ENCODE measurements around the gene PTPRZ1.

The PTPRZ1 gene

DNA sequence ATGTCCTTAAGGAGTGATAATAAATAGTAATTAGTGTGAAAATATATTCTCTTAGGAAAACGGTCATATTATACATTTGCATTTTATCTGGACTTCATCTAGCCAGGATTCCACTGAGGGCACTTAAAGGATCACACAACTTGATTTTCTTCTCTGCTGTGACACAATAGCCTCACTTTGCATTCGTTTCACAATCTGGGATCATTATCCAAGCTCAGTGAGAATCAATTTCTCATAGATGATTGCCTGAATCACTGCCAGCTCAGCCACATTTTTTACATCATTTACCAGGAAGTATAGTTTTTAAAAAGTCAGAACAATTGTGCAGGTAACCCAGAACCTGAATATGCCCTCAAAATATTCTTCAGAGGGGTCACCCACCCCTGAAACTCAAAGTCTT is 68.9 kb downstream of the PTPRZ1 start:
- H3K9me3 ChIP-seq (ENCODE audit: low read length), result no peaks in the 10 kb centered on the region
- no peak overlapping the region for H3K4me3 ChIP-seq (ENCODE audit: low read length)
- H3K36me3 ChIP-seq (ENCODE audit: insufficient read depth, low read length), result peaks cover 13% of the 10 kb centered on the region
- H3K4me1 ChIP-seq (ENCODE audit: insufficient read depth, low read length), result peaks cover 45% of the 10 kb centered on the region
- no peaks in the 10 kb centered on the region for H3K27me3 ChIP-seq (ENCODE audit: insufficient read depth, low read length)
- no peak overlapping the region for H2AFZ ChIP-seq (ENCODE audit: low read depth, low read length)

DNA sequence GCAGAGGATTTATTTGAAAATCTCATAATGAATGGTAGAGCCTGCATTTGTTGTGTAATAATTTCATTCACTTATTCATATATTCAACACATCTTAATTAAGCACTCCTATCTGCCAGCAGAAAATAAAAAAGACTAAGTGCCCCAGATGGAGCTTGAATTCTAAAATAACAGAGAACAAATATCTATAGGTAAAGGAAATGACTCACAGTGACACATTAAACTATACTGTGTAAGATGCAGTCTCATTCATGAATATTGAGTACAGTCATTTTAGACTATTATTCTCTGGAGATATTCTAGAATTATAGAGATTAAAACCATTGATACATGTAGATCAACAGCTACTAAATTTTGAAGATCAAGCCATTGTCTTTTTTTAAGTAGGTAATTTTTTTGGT is 72.1 kb downstream of the PTPRZ1 start:
- Histone ChIP-seq H3K27me3 (ENCODE audit: insufficient read depth, low read length) (no peaks in the 10 kb centered on the region), H3K4me1 (ENCODE audit: insufficient read depth, low read length) (peaks cover 28% of the 10 kb centered on the region), H3K36me3 (ENCODE audit: insufficient read depth, low read length) (peaks cover 5% of the 10 kb centered on the region), H3K9me3 (ENCODE audit: low read length) (no peaks in the 10 kb centered on the region), H3K4me3 (ENCODE audit: low read length) (no peak overlapping the region), H2AFZ (ENCODE audit: low read depth, low read length) (no peak overlapping the region)

DNA sequence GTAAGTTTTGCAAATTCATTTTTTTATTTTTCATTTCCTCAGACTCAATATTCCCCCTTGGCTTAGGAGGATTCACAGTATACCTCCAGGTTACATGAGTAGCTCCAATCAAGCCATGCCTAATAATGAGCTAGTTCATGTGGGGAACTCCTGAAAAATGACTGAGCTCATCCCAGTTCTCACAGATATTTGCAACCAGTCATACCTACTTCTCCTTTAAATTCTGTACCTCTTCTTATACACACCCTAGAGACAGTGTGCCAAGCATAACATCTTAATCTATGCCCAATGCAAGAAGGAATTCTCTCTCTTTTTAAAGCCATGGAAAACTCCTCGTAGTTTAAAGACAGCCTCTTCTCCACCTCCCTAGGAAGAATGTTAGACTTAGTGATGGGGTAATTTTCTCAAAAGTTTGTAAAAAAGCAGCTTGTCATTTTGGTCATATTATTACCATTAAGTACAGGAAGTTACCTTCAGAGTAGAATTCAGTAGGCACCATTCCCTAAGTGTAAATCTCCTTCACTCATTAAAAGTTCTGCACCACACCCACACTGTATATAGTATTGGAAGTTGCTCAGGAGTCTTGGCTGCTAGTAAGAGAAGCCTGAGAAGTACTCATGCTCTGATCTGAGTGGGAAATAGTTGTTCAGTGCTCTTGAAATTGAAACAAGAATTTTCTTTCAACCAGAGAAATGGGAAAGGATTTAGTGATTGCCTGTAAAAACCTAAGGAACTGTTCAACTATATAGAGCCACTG is 72.7 kb downstream of the PTPRZ1 start:
- Histone ChIP-seq H3K36me3 (ENCODE audit: insufficient read depth, low read length) (peaks cover 5% of the 10 kb centered on the region), H3K4me1 (ENCODE audit: insufficient read depth, low read length) (peaks cover 22% of the 10 kb centered on the region), H3K27me3 (ENCODE audit: insufficient read depth, low read length) (no peaks in the 10 kb centered on the region), H3K4me3 (ENCODE audit: low read length) (no peak overlapping the region), H3K9me3 (ENCODE audit: low read length) (no peaks in the 10 kb centered on the region), H2AFZ (ENCODE audit: low read depth, low read length) (no peak overlapping the region)

DNA sequence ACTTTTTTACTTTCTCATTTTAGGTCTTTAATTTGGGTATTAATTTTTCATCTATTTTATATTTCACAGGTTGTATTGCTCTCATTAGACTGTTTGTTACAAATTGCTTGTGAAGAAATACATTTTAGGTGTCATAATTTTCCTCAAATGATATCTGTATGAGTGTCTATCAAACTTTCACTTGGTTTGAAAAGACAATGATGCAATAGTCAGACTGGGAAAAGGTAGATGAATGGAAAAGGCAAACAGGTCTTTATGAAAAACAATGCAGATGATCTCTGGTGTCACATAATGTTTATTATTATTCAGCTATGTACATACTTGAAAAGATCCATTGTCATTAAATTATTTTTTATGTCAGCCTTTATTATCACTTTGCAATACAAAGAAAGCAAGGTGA is 80.2 kb downstream of the PTPRZ1 start:
- Histone ChIP-seq H3K27me3 (ENCODE audit: insufficient read depth, low read length) (no peaks in the 10 kb centered on the region), H3K4me1 (ENCODE audit: insufficient read depth, low read length) (no peaks in the 10 kb centered on the region), H3K4me3 (ENCODE audit: low read length) (no peak overlapping the region), H3K9me3 (ENCODE audit: low read length) (no peaks in the 10 kb centered on the region), H3K36me3 (ENCODE audit: insufficient read depth, low read length) (peaks cover 11% of the 10 kb centered on the region), H2AFZ (ENCODE audit: low read depth, low read length) (no peak overlapping the region)

DNA sequence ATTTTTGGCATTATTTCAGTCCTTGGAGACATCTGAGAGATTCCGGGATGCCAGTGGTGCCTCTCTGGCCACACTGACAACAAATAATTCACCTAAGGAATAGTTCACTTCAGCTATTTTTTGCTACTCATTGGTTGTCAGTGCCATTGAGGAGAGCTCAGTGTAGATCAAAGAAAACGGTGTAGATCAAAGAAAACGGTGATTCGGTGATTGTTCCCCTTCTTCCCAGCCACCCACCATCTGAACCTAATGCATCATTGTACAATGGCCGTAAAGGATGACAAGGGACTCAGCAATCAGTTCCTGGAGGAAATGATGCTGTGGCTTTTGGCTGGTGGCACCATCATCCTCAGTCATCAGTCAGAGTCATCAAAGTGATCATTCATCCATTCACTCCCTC is 80.6 kb downstream of the PTPRZ1 start:
- H3K9me3 ChIP-seq (ENCODE audit: low read length), result no peaks in the 10 kb centered on the region
- H3K4me1 ChIP-seq (ENCODE audit: insufficient read depth, low read length), result no peaks in the 10 kb centered on the region
- H3K36me3 ChIP-seq (ENCODE audit: insufficient read depth, low read length), result peaks cover 11% of the 10 kb centered on the region
- no peaks in the 10 kb centered on the region for H3K27me3 ChIP-seq (ENCODE audit: insufficient read depth, low read length)
- H2AFZ ChIP-seq (ENCODE audit: low read depth, low read length), result no peak overlapping the region
- H3K4me3 ChIP-seq (ENCODE audit: low read length), result no peak overlapping the region

DNA sequence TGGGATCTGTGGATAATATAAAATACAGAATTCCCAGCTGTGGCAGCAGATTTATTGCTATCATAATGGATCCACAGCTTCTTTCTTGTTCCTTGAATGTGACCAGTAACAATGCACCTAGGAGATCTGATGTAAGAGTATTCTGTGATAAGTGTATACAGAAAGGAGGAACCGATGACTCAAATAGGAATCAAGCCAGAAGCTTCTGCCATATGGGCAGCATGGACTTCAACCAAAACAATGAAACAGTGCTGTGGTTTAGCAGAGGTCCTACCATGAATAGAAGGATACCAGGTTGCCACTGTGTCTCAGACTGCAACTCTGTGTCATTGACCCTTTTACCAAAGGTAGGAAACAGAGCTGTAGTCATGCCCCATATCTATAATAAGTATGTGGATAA is 81.8 kb downstream of the PTPRZ1 start:
- Histone ChIP-seq H3K9me3 (ENCODE audit: low read length) (no peaks in the 10 kb centered on the region), H3K4me1 (ENCODE audit: insufficient read depth, low read length) (no peaks in the 10 kb centered on the region), H3K4me3 (ENCODE audit: low read length) (no peak overlapping the region), H3K27me3 (ENCODE audit: insufficient read depth, low read length) (no peaks in the 10 kb centered on the region), H2AFZ (ENCODE audit: low read depth, low read length) (no peak overlapping the region), H3K36me3 (ENCODE audit: insufficient read depth, low read length) (peaks cover 11% of the 10 kb centered on the region)

DNA sequence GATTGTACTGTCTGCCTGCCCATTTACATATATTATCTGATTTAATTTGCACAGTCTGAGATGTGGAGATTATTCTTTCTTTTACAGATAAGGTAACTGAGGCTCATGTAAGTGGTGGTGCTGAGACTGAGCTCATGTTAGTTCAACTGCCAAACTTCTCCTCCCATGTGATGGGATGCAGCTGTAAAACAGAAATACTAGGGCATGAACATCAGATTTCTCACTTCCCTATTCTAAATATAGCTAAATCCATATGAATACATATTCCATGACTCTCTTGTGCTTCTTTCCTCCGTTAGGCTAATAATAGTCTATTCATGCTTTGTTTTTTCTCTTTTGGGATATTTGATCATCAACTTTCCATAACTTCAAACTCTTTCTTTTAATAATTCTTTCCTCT is 84.7 kb downstream of the PTPRZ1 start:
- no peak overlapping the region for H2AFZ ChIP-seq (ENCODE audit: low read depth, low read length)
- H3K4me1 ChIP-seq (ENCODE audit: insufficient read depth, low read length), result peaks cover 8% of the 10 kb centered on the region
- no peaks in the 10 kb centered on the region for H3K27me3 ChIP-seq (ENCODE audit: insufficient read depth, low read length)
- H3K4me3 ChIP-seq (ENCODE audit: low read length), result no peak overlapping the region
- no peaks in the 10 kb centered on the region for H3K9me3 ChIP-seq (ENCODE audit: low read length)
- peaks cover 6% of the 10 kb centered on the region for H3K36me3 ChIP-seq (ENCODE audit: insufficient read depth, low read length)

DNA sequence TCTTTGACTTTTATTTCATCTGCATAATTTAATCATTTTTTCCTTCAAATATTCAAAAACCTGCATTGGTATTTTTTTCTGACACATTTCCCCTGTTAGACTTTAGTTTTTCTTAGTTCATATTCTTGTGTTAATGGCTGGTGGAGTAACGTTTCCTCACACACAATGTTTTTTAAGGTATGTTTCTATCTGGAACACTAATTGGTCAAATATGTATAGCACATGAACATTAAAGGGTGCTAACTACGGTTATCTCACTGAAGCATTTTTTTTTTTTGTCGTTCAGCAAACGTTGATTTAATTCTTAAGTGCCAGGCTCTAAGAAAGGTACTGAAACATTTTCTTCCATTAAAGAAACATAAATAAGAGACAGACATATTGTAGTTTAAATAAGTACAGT is 87.7 kb downstream of the PTPRZ1 start:
- peaks cover 8% of the 10 kb centered on the region for H3K4me1 ChIP-seq (ENCODE audit: insufficient read depth, low read length)
- H3K27me3 ChIP-seq (ENCODE audit: insufficient read depth, low read length), result no peaks in the 10 kb centered on the region
- H3K9me3 ChIP-seq (ENCODE audit: low read length), result no peaks in the 10 kb centered on the region
- no peak overlapping the region for H2AFZ ChIP-seq (ENCODE audit: low read depth, low read length)
- peaks cover 5% of the 10 kb centered on the region for H3K36me3 ChIP-seq (ENCODE audit: insufficient read depth, low read length)
- no peak overlapping the region for H3K4me3 ChIP-seq (ENCODE audit: low read length)

DNA sequence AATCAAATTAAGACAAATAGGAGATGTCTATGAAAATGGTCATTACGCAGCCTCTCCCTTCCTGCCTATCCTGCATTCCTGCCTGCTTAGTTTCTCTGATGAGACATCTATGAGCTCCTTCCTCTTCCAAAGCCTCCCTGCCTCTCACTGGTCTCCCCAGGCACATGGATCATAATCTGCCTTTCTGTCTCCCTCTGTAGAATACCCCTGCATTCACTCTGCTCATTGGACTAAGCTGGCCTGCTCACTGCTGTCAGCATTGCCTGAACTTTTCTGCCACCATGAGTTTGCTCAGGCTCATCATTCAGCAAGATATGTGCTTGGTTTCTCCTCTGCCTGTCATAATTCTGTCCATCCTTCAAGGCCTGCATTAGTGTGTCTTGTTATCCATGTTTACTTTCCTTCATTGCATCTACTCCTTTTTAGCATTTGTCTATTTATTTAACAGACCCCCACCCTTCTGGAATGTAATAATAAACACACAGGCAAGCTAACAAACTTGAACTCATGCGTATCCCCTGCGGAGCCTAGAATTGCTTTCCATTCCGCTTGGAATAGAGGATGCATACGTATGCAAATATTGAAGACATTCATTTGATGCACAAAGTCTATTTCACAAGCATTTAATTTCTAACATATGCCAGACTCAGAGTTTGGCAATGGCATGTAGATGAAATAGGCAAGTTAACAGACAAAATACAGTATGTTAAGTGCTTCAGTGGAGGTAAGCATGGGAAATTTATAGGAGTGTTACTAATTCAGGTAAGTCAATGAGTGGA is 88.3 kb downstream of the PTPRZ1 start:
- H3K4me3 ChIP-seq (ENCODE audit: low read length), result no peak overlapping the region
- H3K36me3 ChIP-seq (ENCODE audit: insufficient read depth, low read length), result peaks cover 5% of the 10 kb centered on the region
- no peak overlapping the region for H2AFZ ChIP-seq (ENCODE audit: low read depth, low read length)
- no peaks in the 10 kb centered on the region for H3K9me3 ChIP-seq (ENCODE audit: low read length)
- peaks cover 8% of the 10 kb centered on the region for H3K4me1 ChIP-seq (ENCODE audit: insufficient read depth, low read length)
- no peaks in the 10 kb centered on the region for H3K27me3 ChIP-seq (ENCODE audit: insufficient read depth, low read length)

DNA sequence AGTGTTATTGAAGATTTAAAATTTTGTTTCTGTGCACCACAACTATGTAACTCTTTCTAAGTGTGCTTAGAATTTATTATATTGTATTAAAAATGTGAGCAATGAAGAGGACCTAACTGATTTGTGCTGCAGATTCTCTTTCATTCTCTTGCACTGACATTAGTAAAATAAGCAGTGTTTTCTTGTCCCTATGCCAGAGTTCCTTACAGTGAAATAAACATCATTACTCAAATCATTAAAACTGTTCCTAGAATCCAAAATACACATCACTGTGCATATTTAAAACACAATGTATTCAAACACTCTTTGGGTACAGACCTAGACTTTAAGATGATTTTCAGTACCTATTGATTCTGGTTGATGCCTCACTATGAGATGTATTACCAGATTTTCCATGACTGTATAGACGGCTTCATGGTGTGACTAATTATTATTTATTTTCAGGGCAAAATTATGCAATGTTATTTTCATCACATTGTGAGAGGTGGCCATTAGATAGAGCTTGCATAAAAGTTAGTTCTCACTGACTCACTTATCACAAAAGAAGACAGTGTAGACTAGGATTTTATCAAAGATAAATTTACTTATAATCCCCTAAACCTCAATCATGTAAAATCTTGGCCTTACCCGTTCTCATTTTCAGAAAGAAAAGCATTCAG is 93.4 kb downstream of the PTPRZ1 start:
- H3K9me3 ChIP-seq (ENCODE audit: low read length), result peaks cover 3% of the 10 kb centered on the region
- H3K36me3 ChIP-seq (ENCODE audit: insufficient read depth, low read length), result peaks cover 9% of the 10 kb centered on the region
- H3K4me1 ChIP-seq (ENCODE audit: insufficient read depth, low read length), result peaks cover under 1% of the 10 kb centered on the region
- no peak overlapping the region for H3K4me3 ChIP-seq (ENCODE audit: low read length)
- no peaks in the 10 kb centered on the region for H3K27me3 ChIP-seq (ENCODE audit: insufficient read depth, low read length)
- no peak overlapping the region for H2AFZ ChIP-seq (ENCODE audit: low read depth, low read length)

DNA sequence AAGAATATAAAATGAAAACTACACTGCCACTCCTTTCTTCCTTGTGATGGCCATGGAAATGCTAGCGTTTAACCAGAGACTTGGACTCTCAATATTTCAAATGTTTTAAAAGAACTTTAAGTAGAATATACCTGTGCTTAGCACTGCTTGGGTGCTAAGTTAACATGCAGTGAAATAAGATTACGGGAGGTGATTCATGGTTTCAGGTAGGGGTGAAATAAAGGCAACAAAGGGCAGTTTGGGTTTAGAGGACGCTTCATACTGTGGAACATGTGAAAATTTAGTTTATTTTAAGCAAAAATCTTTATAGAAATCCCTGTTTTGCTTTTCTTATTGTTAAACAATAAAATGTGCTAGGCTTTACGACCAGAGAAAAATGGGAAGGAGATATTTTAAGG is 94.0 kb downstream of the PTPRZ1 start:
- H3K4me1 ChIP-seq (ENCODE audit: insufficient read depth, low read length), result no peaks in the 10 kb centered on the region
- H2AFZ ChIP-seq (ENCODE audit: low read depth, low read length), result no peak overlapping the region
- H3K9me3 ChIP-seq (ENCODE audit: low read length), result peaks cover 3% of the 10 kb centered on the region
- H3K4me3 ChIP-seq (ENCODE audit: low read length), result no peak overlapping the region
- H3K27me3 ChIP-seq (ENCODE audit: insufficient read depth, low read length), result no peaks in the 10 kb centered on the region
- H3K36me3 ChIP-seq (ENCODE audit: insufficient read depth, low read length), result peaks cover 9% of the 10 kb centered on the region

DNA sequence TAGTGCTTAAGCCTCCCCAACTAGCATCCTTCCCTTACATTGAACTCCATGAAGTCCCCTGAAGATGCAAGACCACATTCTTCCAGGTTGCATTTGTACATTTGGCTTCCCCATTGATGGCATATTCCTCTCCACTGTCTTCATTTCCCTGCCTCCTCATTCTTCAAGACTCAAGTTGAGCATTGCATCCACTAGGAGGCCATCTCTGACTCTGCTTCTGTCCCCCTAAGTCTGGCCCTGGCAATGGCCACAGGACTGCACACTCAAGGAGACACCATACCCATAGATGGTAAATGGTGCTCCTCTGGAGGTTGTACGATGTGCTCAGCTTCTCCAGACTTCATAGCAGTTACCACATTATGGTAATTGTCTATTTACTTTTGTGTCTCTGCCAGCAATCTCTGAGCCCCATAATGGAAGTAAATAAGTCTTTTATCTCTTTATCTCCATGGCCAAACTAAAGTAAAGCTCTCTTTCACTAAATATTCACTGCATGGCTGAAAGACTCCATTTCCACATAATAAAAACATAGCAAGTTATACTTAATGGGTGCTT is 112.6 kb downstream of the PTPRZ1 start:
- H3K4me3 ChIP-seq (ENCODE audit: low read length), result no peak overlapping the region
- no peaks in the 10 kb centered on the region for H3K4me1 ChIP-seq (ENCODE audit: insufficient read depth, low read length)
- H2AFZ ChIP-seq (ENCODE audit: low read depth, low read length), result no peak overlapping the region
- H3K9me3 ChIP-seq (ENCODE audit: low read length), result no peaks in the 10 kb centered on the region
- no peaks in the 10 kb centered on the region for H3K27me3 ChIP-seq (ENCODE audit: insufficient read depth, low read length)
- H3K36me3 ChIP-seq (ENCODE audit: insufficient read depth, low read length), result peaks cover 72% of the 10 kb centered on the region

DNA sequence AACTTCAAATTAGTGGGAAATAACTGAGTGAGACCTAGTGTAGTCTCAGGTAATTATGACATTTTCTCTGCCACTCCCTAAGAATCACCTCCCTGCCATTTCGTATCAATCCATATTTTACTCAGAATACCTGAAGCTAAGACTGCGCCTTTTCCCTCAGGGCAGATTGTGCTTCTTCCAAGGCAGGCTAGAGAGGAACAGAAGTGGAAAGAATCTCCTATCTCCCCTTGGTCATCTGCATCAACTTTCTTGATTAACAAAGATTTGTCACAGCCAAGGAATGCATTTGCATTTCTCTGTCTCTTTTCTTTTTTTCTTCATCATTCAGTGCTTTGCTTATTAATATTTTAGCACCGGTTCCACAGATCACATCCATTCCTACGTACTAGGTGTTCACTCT is 119.1 kb downstream of the PTPRZ1 start:
- H3K4me3 ChIP-seq (ENCODE audit: low read length), result no peak overlapping the region
- no peaks in the 10 kb centered on the region for H3K9me3 ChIP-seq (ENCODE audit: low read length)
- H3K4me1 ChIP-seq (ENCODE audit: insufficient read depth, low read length), result no peaks in the 10 kb centered on the region
- no peak overlapping the region for H2AFZ ChIP-seq (ENCODE audit: low read depth, low read length)
- H3K36me3 ChIP-seq (ENCODE audit: insufficient read depth, low read length), result peaks cover 60% of the 10 kb centered on the region
- H3K27me3 ChIP-seq (ENCODE audit: insufficient read depth, low read length), result no peaks in the 10 kb centered on the region

All from neuron (in vitro differentiated cells).